OCI-LY7 (cell line): Measurements from ENCODE around the gene ZSWIM1.

Experiments
- EZH2phosphoT487 ChIP-seq: fragments of 200-600 bp; sonication (generic); IDR thresholded peaks from 2 replicates; pipeline ENCODE4 v1.6.1; 2018; ENCODE audit warnings: low read depth, borderline replicate concordance, mild to moderate bottlenecking, mixed run types, antibody characterized with exemption, low read length, moderate library complexity, mixed read lengths
- TF ChIP-seq, protein P1 (sequence below): fragments of 200-600 bp; sonication (generic); conservative IDR thresholded peaks from 2 replicates; pipeline ENCODE4 v1.5.1; 2014; ENCODE audit warnings: mild to moderate bottlenecking, antibody characterized with exemption, low read length, moderate library complexity, mixed read lengths

DNA sequence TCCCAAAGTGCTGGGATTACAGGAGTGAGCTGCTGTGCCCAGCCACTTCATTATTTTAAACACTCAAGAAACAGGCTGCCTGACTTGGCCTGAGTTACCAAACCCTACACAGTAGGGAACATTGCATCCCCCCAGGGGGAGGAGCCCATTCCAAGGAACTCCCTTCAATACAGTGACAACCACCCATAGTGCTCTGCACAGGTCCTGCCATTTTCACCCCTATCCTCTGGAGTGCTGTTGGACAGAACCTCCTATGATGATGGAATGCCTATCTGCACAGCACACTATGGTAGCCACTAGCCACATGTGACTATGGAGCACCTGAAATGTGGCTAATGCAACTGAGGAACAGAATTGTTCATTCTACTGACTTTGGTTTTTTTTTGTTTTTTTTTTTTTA, 35.6 kb upstream of the ZSWIM1 start:
- TF ChIP-seq, protein P1, sequence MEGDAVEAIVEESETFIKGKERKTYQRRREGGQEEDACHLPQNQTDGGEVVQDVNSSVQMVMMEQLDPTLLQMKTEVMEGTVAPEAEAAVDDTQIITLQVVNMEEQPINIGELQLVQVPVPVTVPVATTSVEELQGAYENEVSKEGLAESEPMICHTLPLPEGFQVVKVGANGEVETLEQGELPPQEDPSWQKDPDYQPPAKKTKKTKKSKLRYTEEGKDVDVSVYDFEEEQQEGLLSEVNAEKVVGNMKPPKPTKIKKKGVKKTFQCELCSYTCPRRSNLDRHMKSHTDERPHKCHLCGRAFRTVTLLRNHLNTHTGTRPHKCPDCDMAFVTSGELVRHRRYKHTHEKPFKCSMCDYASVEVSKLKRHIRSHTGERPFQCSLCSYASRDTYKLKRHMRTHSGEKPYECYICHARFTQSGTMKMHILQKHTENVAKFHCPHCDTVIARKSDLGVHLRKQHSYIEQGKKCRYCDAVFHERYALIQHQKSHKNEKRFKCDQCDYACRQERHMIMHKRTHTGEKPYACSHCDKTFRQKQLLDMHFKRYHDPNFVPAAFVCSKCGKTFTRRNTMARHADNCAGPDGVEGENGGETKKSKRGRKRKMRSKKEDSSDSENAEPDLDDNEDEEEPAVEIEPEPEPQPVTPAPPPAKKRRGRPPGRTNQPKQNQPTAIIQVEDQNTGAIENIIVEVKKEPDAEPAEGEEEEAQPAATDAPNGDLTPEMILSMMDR, result no peak
- no peak for TF ChIP-seq EZH2phosphoT487
